Measurements from ENCODE around the gene DIP2C.
"Not testable (repeated sequence)": the region's sequence is repeated elsewhere in the genome, so short reads cannot be mapped to it uniquely, and the experiment has no call there.

DIP2C gene

DNA sequence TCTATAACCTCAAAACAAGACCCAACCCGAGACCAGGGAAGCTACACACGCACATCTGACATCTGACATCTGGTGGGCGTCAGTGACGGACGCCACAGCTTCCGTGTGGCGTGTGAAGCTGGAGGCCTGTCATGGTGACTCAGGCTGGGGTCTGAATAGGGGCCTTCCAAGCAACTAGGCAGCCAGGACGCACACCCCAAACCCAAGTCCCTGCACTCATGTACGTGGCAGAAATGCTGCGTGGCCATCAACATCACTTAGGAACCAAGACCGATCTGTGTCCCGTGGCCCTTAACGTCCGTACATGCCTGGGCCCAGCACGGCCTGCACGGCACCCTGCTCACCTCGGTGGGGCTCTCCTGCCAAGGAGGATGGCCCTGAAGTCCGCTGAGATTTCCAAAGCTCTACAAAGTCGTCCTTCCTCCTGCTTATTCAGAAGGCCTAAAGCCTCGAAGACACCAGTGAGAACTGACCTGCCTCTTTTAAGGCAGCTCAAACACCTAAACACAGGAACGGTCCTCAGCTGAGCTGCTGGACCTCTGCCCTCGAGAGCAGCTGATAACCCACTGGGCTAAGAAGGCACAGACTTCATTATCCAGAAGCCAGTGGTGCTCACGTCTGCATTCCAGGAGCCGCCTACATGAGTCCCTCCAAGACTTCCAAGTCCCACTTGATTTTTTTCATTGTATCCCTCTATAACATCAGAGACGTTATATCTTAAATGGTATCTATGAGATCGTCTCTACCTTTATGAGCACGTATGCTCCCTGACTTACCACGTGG, 82.5 kb downstream of the DIP2C start:
- peaks cover 6% of the 10 kb centered on the region for H3K9me3 Mint-ChIP-seq
- no peaks in the 10 kb centered on the region for H3K36me3 Mint-ChIP-seq (ENCODE audit: low read depth)
- no peak overlapping the region for H3K27ac Mint-ChIP-seq

DNA sequence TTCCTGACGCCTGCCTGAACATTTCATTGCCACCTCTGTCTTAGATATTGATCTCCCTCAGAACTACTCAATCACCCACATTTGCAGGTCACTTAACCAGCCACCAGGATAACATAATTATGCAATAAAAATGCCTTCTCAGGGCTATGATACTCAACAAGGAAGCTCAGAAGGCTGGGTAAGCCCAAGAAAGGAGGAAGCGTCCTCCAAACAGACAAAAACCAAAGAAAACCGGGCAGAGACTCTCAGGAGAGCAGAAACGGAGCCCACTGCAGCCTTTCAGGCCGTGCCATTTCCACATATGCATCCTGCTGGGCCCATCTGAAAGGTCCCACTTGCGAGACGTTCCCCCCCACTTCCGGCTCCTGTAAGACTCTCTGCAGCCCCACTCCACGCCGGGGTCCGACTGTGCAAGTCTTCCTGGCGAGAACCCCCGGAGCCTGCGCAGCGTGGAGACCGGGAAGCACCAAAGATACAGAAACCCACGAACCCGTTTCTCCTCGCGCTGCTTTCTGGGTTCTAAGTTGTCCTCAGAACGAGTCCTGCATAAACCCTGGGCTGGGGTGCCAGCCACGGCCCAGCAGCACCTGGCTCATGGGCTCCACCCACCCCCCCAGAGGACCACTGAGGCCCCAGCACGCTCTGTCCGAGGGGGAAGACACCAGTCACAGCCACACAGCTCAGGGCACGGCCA, 83.7 kb downstream of the DIP2C start:
- peaks cover 17% of the 10 kb centered on the region for H3K4me1 Mint-ChIP-seq (ENCODE audit: low read depth)
- no peaks in the 10 kb centered on the region for H3K36me3 Mint-ChIP-seq (ENCODE audit: low read depth)
- H3K27ac Mint-ChIP-seq, result no peak overlapping the region
- no peak overlapping the region for H3K4me3 Mint-ChIP-seq
- peaks cover 4% of the 10 kb centered on the region for H3K9me3 Mint-ChIP-seq
- DNase-seq, result no peak
- H3K27me3 Mint-ChIP-seq, result peaks cover 10% of the 10 kb centered on the region

More for the DNA sequence above, 82.5 kb downstream of the DIP2C start:
- DNase-seq, result no peak
- Mint-ChIP-seq H3K27me3 (peaks cover 7% of the 10 kb centered on the region), H3K4me3 (no peak overlapping the region), H3K4me1 (ENCODE audit: low read depth) (peaks cover 25% of the 10 kb centered on the region)

DNA sequence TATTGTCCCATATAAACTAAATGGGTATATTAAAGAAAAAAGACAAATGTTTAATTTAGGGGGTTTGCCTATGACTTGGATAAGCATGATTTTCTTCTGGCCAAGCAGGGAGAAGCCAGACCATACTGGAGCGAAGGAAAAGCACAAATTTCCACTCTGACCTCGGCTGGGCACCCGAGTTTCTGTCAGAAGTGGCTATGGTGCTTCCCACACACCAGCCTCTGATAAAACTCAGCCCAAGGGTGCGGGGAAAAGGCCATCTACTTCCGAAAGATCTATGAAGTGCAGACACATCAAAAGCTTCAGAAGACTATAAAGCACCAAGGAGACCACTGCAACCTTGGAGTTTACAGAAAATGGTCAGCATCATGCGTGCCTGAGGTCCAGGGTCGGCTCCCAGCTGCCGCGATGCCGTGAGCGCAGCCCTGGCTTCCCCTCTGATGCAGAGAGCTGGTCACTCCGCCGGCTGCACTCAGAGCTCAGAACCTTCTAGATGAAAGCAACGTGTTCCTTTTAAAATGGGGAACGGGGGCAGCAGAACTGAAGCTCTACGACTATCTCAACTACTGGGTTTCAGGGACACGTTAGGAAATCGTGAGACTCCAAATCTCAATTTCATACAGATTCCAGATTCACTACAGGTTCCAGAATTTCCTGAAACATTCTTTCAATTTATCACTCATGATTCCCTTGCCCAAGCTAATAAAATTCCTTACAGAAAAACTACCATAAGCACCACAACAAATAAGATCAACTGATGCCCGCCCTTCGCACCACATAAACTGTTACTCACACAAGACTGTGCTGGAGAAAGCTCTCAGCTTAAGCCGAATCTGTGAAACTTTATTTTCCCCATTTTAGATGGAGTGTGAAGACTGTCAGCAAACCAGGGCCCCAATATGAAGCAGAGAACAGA, 84.5 kb downstream of the DIP2C start:
- H3K4me3 Mint-ChIP-seq, result no peak overlapping the region
- DNase-seq, result no peak

DNA sequence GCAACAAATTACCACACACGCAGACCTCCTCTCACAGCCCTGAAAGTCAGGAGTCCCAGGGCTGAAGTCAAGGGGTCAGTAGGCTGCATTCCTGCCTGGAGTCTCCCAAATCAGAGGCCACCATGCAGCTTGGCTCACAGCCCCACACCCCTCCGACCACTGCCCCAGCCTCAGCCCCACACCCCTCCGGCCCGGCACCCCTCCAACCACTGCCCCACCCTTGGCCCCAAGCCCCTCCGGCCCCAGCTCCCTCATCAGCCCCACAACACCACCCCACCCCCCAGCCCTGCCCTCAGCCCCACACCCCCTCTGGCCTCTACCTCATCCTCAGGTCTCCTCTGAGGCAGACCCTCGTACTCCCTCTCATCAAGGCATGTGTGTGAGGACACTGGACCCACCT, 85.7 kb downstream of the DIP2C start:
- H3K27me3 Mint-ChIP-seq, result peaks cover 16% of the 10 kb centered on the region
- no peak overlapping the region for H3K4me3 Mint-ChIP-seq
- H3K27ac Mint-ChIP-seq, result no peak overlapping the region
- H3K9me3 Mint-ChIP-seq, result no peaks in the 10 kb centered on the region
- peaks cover 2% of the 10 kb centered on the region for H3K4me1 Mint-ChIP-seq (ENCODE audit: low read depth)
- no peaks in the 10 kb centered on the region for H3K36me3 Mint-ChIP-seq (ENCODE audit: low read depth)
- no peak for DNase-seq

More for the DNA sequence above, 84.5 kb downstream of the DIP2C start:
- H3K36me3 Mint-ChIP-seq (ENCODE audit: low read depth), result no peaks in the 10 kb centered on the region
- H3K9me3 Mint-ChIP-seq, result no peaks in the 10 kb centered on the region
- H3K27me3 Mint-ChIP-seq, result peaks cover 10% of the 10 kb centered on the region
- H3K27ac Mint-ChIP-seq, result no peak overlapping the region
- peaks cover 12% of the 10 kb centered on the region for H3K4me1 Mint-ChIP-seq (ENCODE audit: low read depth)

DNA sequence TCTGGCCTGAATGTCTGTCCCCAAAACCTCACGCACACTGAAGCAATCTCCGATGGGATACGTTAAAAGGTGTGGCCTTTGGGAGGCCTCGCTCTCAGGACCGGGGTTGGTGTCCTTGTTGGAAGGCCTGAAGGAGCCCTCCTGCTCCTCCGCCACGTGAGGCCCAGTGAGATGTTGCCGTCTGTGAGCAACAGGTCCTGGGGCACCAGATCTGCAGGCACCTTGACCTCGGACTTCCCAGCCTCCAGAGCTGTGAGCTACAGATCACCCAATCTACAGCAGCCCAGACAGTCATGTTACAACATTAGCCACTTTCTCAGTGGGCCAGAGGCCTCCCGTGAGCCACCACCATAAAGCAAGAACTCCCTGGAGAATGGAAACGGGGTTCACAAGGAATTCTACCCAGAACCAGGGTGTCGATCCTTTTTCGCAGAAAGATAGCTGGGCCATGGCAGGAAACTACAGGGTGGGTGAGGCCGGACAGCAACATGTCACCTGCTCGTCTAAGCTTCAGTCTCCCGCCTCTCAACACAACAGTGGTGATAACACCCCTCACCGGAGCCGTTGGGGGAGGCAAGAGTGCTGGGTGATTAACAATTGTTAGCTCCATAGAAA, 87.0 kb downstream of the DIP2C start:
- Mint-ChIP-seq H3K27me3 (peaks cover 20% of the 10 kb centered on the region), H3K4me1 (ENCODE audit: low read depth) (no peaks in the 10 kb centered on the region), H3K4me3 (no peak overlapping the region), H3K36me3 (ENCODE audit: low read depth) (no peaks in the 10 kb centered on the region), H3K27ac (no peak overlapping the region), H3K9me3 (no peaks in the 10 kb centered on the region)
- no peak for DNase-seq

DNA sequence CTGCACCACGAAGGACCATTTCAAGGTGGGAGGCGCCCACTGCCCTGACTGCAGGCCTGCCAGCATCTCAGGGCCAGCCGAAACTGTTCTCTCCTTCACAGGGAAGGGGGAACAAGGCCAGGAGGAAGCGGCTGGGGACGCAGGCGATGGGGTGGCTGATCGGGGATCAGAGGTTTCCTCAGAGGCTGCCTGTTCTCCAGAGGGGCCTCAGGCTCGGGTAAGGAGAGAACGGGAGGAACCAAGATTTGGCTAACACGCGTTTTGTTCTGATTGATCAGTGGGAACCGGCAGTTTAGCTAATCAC, 87.9 kb downstream of the DIP2C start:
- Mint-ChIP-seq H3K4me1 (ENCODE audit: low read depth) (no peaks in the 10 kb centered on the region), H3K4me3 (no peak overlapping the region), H3K27ac (no peak overlapping the region), H3K36me3 (ENCODE audit: low read depth) (no peaks in the 10 kb centered on the region), H3K9me3 (no peaks in the 10 kb centered on the region), H3K27me3 (peaks cover 20% of the 10 kb centered on the region)
- no peak for DNase-seq

DNA sequence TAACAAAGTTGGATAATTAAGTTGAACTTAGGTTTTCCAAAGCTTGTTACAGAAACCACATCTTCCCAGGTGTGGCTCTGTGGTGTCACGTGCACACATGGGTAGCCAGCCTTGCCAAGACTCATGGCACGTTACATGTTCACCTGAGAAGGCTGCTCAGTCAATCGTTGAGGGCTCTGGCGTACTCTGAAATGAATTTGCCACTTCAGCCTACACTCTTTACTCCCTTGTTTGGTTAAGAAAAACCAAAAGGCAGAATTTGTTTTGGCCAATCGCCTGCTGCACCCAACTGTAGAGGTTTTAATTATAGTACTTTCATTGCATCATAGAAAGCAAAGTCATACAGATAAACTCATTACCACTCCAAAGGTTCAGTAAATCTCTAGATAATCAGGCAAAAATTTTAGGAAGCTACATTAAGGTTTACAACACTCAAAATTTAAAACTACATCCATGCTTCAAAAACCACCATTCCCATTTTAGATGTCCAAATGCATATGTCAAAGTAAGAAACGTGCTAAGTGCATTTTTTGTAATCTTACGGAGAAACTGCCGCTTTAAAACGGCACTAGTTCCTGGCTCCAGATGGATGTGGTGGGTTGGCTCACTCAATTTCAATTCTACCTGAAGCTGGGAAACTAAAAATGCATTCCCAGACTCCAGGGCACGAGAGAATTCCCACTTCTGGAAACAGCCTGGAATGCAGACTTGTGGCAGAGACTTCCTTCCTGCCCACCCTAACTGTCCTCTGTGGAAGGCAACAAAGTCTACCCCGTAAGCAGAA, 88.4 kb downstream of the DIP2C start:
- Mint-ChIP-seq H3K27me3 (peaks cover 20% of the 10 kb centered on the region), H3K9me3 (no peaks in the 10 kb centered on the region), H3K27ac (no peak overlapping the region), H3K36me3 (ENCODE audit: low read depth) (no peaks in the 10 kb centered on the region), H3K4me3 (no peak overlapping the region), H3K4me1 (ENCODE audit: low read depth) (no peaks in the 10 kb centered on the region)
- no peak for DNase-seq

DNA sequence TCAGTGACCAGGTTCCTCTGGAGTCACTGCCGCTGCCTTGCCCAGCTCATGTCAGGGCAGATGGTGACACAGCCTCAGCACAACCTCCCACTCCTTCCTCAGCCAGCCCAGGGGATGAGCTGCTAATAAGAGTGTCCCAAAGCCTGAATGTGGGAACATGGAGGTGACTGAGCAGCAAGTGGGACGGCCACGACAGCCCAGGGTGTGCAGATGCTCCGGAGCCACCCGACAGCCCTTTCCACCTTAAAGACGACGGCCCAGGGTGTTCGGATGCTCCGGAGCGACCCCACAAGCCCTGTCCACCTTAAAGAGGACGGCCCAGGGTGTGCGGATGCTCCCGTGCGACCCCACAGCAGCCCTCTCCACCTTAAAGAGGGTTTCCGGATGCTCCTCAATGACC, 89.2 kb downstream of the DIP2C start:
- H3K4me3 Mint-ChIP-seq, result no peak overlapping the region
- peaks cover 20% of the 10 kb centered on the region for H3K27me3 Mint-ChIP-seq
- no peak for DNase-seq
- H3K4me1 Mint-ChIP-seq (ENCODE audit: low read depth), result no peaks in the 10 kb centered on the region
- no peaks in the 10 kb centered on the region for H3K9me3 Mint-ChIP-seq
- H3K36me3 Mint-ChIP-seq (ENCODE audit: low read depth), result no peaks in the 10 kb centered on the region
- H3K27ac Mint-ChIP-seq, result no peak overlapping the region

DNA sequence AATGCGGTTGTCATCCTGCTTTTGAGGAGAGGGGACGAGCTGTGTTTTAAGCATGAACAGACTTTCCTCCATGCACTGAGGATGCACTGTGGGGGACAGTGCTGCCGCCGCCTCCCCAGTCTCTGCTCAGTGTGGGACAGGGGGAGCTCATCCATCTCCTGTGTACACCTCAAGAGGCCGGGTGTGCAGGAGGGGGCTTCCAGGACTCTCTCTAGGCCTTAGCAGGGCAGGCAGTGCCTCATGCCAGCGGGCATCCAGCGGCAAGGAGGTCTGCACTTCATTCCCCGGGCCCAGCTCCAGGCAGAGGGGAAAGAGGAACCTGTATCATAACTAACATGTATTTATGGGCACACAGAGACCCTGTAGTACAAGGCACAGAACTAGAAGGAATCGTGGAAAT, 89.7 kb downstream of the DIP2C start:
- Mint-ChIP-seq H3K4me1 (ENCODE audit: low read depth) (no peaks in the 10 kb centered on the region), H3K4me3 (no peak overlapping the region), H3K27me3 (peaks cover 20% of the 10 kb centered on the region), H3K9me3 (no peaks in the 10 kb centered on the region), H3K36me3 (ENCODE audit: low read depth) (no peaks in the 10 kb centered on the region), H3K27ac (no peak overlapping the region)
- DNase-seq, result no peak

DNA sequence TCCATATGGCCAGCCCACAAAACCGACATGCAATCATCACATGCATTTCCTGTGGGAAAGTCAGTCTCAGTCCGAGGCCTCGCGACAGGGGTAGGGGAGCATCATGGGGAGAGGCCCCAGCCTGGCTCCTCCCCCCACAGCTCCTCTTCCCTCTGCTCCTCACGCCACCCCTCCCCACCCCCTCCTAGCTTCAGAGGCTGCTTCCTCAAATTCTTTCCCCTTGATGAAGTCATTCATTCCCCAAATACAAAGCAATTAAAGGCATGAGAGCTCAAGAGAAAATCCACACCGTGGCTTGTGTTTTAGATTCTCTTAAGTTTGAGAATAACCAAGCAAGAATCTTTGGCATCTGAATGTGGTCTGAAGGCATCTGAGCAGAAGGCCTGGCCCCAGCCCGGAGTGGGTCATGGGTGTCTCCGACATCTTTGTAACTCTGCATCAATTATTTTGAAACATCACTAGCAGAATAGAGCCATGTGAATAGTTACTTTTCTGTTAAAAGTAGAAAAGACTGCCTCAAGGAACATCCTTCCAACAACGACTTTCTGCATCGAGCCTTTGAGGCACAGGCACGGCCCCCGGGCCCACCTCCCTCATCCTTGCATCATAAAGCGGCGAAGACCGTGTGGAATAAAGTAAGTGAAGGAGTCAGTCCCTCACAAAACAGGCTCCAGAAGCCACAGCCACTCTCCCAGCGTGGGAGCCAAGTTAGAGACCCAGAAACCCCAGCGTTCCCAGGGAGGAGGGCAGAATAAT, 90.9 kb downstream of the DIP2C start:
- no peak for DNase-seq
- peaks cover 20% of the 10 kb centered on the region for H3K27me3 Mint-ChIP-seq

DNA sequence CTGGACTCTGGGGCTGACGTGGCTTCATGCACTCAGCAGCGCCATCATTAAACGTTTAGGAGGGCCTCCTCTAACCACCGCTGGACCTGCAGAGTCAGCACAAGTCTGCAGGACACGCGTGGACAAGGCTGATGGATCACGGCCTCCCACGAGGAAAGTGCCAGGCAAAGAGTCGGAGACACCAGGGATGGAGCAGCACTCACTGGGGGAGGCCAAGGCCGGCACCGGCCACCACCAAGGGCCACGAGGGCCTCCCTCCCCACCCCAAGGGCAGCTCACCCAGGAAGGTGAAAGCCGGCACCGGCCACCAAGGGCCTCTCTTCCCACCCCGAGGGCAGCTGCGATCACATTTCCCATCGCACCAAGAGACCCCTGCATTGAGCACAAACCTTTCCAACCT, 91.5 kb downstream of the DIP2C start:
- no peaks in the 10 kb centered on the region for H3K36me3 Mint-ChIP-seq (ENCODE audit: low read depth)
- H3K4me3 Mint-ChIP-seq, result no peak overlapping the region
- H3K4me1 Mint-ChIP-seq (ENCODE audit: low read depth), result no peaks in the 10 kb centered on the region
- H3K27ac Mint-ChIP-seq, result no peak overlapping the region
- H3K9me3 Mint-ChIP-seq, result no peaks in the 10 kb centered on the region
- H3K27me3 Mint-ChIP-seq, result peaks cover 22% of the 10 kb centered on the region
- DNase-seq, result no peak

More for the DNA sequence above, 90.9 kb downstream of the DIP2C start:
- Mint-ChIP-seq H3K4me3 (no peak overlapping the region), H3K36me3 (ENCODE audit: low read depth) (no peaks in the 10 kb centered on the region), H3K27ac (no peak overlapping the region), H3K9me3 (no peaks in the 10 kb centered on the region), H3K4me1 (ENCODE audit: low read depth) (no peaks in the 10 kb centered on the region)

DNA sequence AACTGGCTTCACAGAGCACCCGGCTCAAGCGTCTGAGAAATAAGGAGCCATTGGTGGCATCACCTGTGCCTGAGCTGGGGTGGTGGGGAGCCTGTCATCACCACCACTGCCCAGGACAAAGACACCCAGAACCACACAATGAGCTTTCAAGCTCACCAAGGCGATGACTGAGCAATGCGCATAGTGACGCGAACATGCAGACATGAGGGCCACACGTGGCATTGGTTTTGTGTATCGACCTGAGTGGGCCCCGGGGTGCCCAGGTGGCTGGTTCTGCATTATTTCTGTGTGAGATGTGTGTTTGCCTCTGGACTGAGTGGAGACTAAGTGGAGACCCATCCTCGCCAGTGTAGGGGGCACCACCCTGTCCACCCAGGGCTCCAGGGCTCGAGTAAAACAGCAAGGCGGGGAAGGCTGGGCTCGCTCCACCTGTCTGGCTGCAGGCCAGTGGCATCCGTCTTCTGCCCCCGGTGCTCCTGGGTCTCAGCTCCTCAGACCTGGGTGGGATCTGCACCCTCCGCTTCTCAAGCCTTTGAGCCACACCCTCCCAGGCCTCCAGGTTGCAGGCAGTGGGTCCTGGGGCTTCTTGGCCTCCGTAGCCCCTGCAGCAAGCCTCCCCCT, 92.6 kb downstream of the DIP2C start:
- Mint-ChIP-seq H3K27ac (no peak overlapping the region), H3K4me3 (no peak overlapping the region), H3K9me3 (no peaks in the 10 kb centered on the region), H3K4me1 (ENCODE audit: low read depth) (no peaks in the 10 kb centered on the region), H3K36me3 (ENCODE audit: low read depth) (no peaks in the 10 kb centered on the region), H3K27me3 (peaks cover 14% of the 10 kb centered on the region)
- DNase-seq, result no peak

DNA sequence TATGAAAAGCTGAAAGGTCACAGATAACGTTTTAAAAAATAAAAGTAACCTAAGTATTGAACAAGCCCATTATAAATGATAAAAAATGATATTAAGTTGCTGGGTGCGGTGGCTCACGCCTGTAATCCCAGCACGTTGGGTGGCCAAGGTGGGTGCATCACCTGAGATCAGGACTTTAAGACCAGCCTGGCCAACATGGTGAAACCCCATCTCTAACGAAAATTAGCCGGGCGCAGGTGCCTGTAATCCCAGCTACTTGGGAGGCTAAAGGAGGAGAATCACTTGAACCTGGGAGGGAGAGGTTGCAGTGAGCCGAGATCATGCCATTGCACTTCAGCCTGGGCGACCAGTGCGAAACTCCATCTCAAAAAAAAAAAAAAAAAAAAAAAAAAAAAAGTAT, 93.3 kb downstream of the DIP2C start:
- H3K9me3 Mint-ChIP-seq; DNase-seq; H3K36me3 Mint-ChIP-seq (ENCODE audit: low read depth); H3K4me3 Mint-ChIP-seq; H3K4me1 Mint-ChIP-seq (ENCODE audit: low read depth); H3K27ac Mint-ChIP-seq: not testable (repeated sequence)
- H3K27me3 Mint-ChIP-seq, result peaks cover 18% of the 10 kb centered on the region

Data from activated T-cell treated with anti-CD3 and anti-CD28 coated beads, Interleukin-2, amount 50 U/mL, for 24 hours (primary cell).